ENCODE measurements around the gene SHBG.

DNA sequence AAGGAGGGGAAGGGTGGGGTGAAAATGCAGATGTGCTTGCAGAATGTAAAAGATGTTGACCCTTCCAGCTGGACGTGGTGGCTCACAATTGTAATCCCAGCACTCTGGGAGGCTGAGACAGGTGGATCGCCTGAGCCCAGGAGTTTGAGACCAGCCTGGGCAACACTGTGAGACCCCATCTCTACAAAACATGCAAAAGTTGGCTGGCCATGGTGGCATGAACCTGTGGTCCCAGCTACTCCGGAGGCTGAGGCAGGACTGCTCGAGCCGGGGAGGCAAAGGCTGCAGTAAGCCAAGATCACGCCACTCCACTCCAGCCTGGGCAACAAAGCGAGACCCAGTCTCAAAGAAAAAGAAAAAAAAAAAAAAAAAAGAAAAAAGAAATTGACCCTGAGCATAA is 38.5 kb downstream of the SHBG start:
- TF ChIP-seq POLR2A (IDR thresholded peaks at IDR 0.05; ENCODE audit: low read depth, low read length) (no peak), POLR2AphosphoS5 (IDR thresholded peaks at IDR 0.05; ENCODE audit: low read depth, low read length) (no peak), POU2F2 (IDR thresholded peaks at IDR 0.05; ENCODE audit: low read depth, low read length) (no peak), TAF1 (IDR thresholded peaks at IDR 0.05; ENCODE audit: low read depth, low read length) (no peak), SPI1 (IDR thresholded peaks at IDR 0.05; ENCODE audit: low read depth, low read length) (no peak), PAX5 (IDR thresholded peaks at IDR 0.05; ENCODE audit: insufficient read depth, low read length, severe bottlenecking) (no peak)
